Body of pancreas (tissue), 4 donors: ENCODE measurements around the gene PPP3CB. TPM values are rescaled to one million over a fixed set of nuclear protein-coding genes. Genes with fewer than 3 reads are reported as not detected.

ENCODE experiments used
- ATAC-seq: fragments of 150-250 bp; one replicate; pipeline ENCODE4 v1.9.1; 2016
- DNase-seq, 4 donors: peaks; one replicate each; pipeline ENCODE4 v3.0.0-alpha.2; 2019
- H3K27ac ChIP-seq, 4 donors: fragments of 200-600 bp; sonication (generic); 1 replicate in 3 of 4; 2 replicates in 1 of 4; pipeline versions ENCODE4 v1.5.1 to v1.6.1; 2016 to 2019; ENCODE audit warnings: mild to moderate bottlenecking in 1 of 4, mixed read lengths in 1 of 4, moderate library complexity in 1 of 4
- H3K27me3 ChIP-seq, 2 donors: fragments of 200-600 bp; sonication (generic); one replicate each; pipeline ENCODE4 v1.6.0; 2016; ENCODE audit warnings: mild to moderate bottlenecking in 1 of 2
- H3K36me3 ChIP-seq, 2 donors: fragments of 200-600 bp; sonication (generic); replicated peaks in 1 of 2; 2 replicates each; pipeline ENCODE4 v1.5.1; 2016; ENCODE audit warnings: low read depth in 2 of 2; ENCODE audit not compliant: insufficient read depth in 1 of 2
- H3K4me1 ChIP-seq: fragments of 200-600 bp; sonication (generic); one replicate; pipeline ENCODE4 v1.6.0; 2016
- H3K4me3 ChIP-seq, 2 donors: fragments of 200-600 bp; sonication (generic); 1 replicate in 1 of 2; 2 replicates in 1 of 2; pipeline ENCODE4 v1.5.1; 2016 to 2019
- H3K9me3 ChIP-seq, 3 donors: fragments of 200-600 bp; sonication (generic); 1 replicate in 2 of 3; 2 replicates in 1 of 3; pipeline ENCODE4 v1.5.1; 2016
- CTCF ChIP-seq, 7 experiments: fragments of 450-650 bp in 4 of 7; fragments of 200-600 bp in 3 of 7; sonication (generic) in 3 of 7; IDR thresholded peaks; one replicate each; pipeline ENCODE4 v1.5.1; 2016 to 2019; ENCODE audit warnings: antibody characterized with exemption in 7 of 7
- POLR2A ChIP-seq, 3 donors: fragments of 450-650 bp; IDR thresholded peaks; one replicate each; pipeline ENCODE4 v1.6.1; 2016; ENCODE audit warnings: antibody characterized with exemption in 3 of 3, mild to moderate bottlenecking in 2 of 3
- WGBS, 2 donors: methylation state at CpG; one replicate each; pipeline ENCODE4 v1.1.5; 2017; 5-methylcytosine and 5-hydroxymethylcytosine counted together
- intact Hi-C: fragments of 100-400 bp; cut with DNase I; formaldehyde crosslinking; loops from one replicate; pipeline ENCODE4 v1.15.1; 2023
- total RNA-seq, 2 donors: library from RNA; depleted of rRNA; stranded (reverse); fragments of >200 nt; gene quantifications; one replicate each; pipeline ENCODE4 v1.1.0, GENCODE V29; 2016

The PPP3CB gene
- total RNA-seq, 2 donors from 2014 or later, result 20.4 to 27.5 TPM

- no peaks in the 10 kb centered on the region for H3K4me1 ChIP-seq
- DNase-seq (no peak), ATAC-seq (no peak)
- WGBS, 2 donors, result 95 to 98% methylated on average over 4 of the region's 4 CpGs
- H3K4me3 ChIP-seq, result no peak overlapping the region
- H3K9me3 ChIP-seq, result no peaks in the 10 kb centered on the region
- H3K27ac ChIP-seq, result no peak overlapping the region
- peaks cover 0 to 10% of the 10 kb centered on the region in 2 donors for H3K36me3 ChIP-seq
- TF ChIP-seq CTCF (IDR thresholded peaks at IDR 0.05), result no peak
- no peak for TF ChIP-seq POLR2A (IDR thresholded peaks at IDR 0.05)
- intact Hi-C loops, result no loop called here
- H3K27me3 ChIP-seq, result no peaks in the 10 kb centered on the region
Measured at GRCh38 chr10:73512207-73512743, 16.5 kb upstream of the PPP3CB start.

GRCh38 chr10:73509695-73510094, 13.9 kb upstream of the PPP3CB start:
- DNase-seq (no peak), ATAC-seq (no peak)
- 92 to 100% methylated on average over 5 of the region's 5 CpGs for WGBS, 2 donors
- H3K4me3 ChIP-seq, result no peak overlapping the region
- no peaks in the 10 kb centered on the region for H3K9me3 ChIP-seq
- intact Hi-C loops, result no loop called here
- no peak overlapping the region for H3K27ac ChIP-seq
- TF ChIP-seq CTCF (IDR thresholded peaks at IDR 0.05) (no peak), POLR2A (IDR thresholded peaks at IDR 0.05) (no peak)
- H3K4me1 ChIP-seq, result no peaks in the 10 kb centered on the region
- peaks cover 0 to 2% of the 10 kb centered on the region in 2 donors for H3K36me3 ChIP-seq
- no peaks in the 10 kb centered on the region for H3K27me3 ChIP-seq

GRCh38 chr10:73506491-73506890, 10.7 kb upstream of the PPP3CB start:
- H3K9me3 ChIP-seq, result no peaks in the 10 kb centered on the region
- peaks cover 0 to 3% of the 10 kb centered on the region in 2 donors for H3K36me3 ChIP-seq
- no peak for DNase-seq
- H3K4me3 ChIP-seq, result no peak overlapping the region
- intact Hi-C loops, result no loop called here
- no peak for TF ChIP-seq CTCF (IDR thresholded peaks at IDR 0.05)
- TF ChIP-seq POLR2A (IDR thresholded peaks at IDR 0.05), result no peak
- no peak for ATAC-seq
- H3K4me1 ChIP-seq, result no peaks in the 10 kb centered on the region
- no peak overlapping the region for H3K27ac ChIP-seq
- no peaks in the 10 kb centered on the region for H3K27me3 ChIP-seq
- 56 to 58% methylated on average over 1 of the region's 1 CpG for WGBS, 2 donors

GRCh38 chr10:73506074-73506473, 10.2 kb upstream of the PPP3CB start:
- Histone ChIP-seq H3K27me3 (no peaks in the 10 kb centered on the region), H3K36me3 (peaks cover 0 to 3% of the 10 kb centered on the region in 2 donors), H3K9me3 (no peaks in the 10 kb centered on the region), H3K4me3 (no peak overlapping the region), H3K27ac (no peak overlapping the region), H3K4me1 (no peaks in the 10 kb centered on the region)
- ATAC-seq (no peak), DNase-seq (no peak)
- no peak for TF ChIP-seq CTCF (IDR thresholded peaks at IDR 0.05)
- intact Hi-C loops, result no loop called here

GRCh38 chr10:73503037-73503436, 7.2 kb upstream of the PPP3CB start:
- Histone ChIP-seq H3K27me3 (no peaks in the 10 kb centered on the region), H3K4me3 (no peak overlapping the region), H3K4me1 (no peaks in the 10 kb centered on the region), H3K27ac (no peak overlapping the region), H3K9me3 (no peaks in the 10 kb centered on the region), H3K36me3 (peaks cover 0 to 6% of the 10 kb centered on the region in 2 donors)
- TF ChIP-seq POLR2A (IDR thresholded peaks at IDR 0.05), result no peak
- TF ChIP-seq CTCF (IDR thresholded peaks at IDR 0.05), result no peak
- intact Hi-C loops, result no loop called here
- WGBS, 2 donors, result 89 to 92% methylated on average over 1 of the region's 1 CpG
- ATAC-seq (no peak), DNase-seq (no peak)
